K562 treated with DMSO at 1 percent for 4 hours (cell line): ENCODE results near the gene HOMER1. TPM values are rescaled to one million over a fixed set of nuclear protein-coding genes. Genes with fewer than 3 reads are reported as not detected.

ENCODE experiments used
- total RNA-seq: library from RNA; unstranded; fragments of 300-600 nt; gene quantifications from 2 replicates; pipeline ENCODE4 v1.2.3, GENCODE V29; 2022; ENCODE audit not compliant: insufficient read depth

Gene HOMER1, protein sequence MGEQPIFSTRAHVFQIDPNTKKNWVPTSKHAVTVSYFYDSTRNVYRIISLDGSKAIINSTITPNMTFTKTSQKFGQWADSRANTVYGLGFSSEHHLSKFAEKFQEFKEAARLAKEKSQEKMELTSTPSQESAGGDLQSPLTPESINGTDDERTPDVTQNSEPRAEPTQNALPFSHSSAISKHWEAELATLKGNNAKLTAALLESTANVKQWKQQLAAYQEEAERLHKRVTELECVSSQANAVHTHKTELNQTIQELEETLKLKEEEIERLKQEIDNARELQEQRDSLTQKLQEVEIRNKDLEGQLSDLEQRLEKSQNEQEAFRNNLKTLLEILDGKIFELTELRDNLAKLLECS
- 3.2 and 3.3 TPM in 2 replicates for total RNA-seq

DNA sequence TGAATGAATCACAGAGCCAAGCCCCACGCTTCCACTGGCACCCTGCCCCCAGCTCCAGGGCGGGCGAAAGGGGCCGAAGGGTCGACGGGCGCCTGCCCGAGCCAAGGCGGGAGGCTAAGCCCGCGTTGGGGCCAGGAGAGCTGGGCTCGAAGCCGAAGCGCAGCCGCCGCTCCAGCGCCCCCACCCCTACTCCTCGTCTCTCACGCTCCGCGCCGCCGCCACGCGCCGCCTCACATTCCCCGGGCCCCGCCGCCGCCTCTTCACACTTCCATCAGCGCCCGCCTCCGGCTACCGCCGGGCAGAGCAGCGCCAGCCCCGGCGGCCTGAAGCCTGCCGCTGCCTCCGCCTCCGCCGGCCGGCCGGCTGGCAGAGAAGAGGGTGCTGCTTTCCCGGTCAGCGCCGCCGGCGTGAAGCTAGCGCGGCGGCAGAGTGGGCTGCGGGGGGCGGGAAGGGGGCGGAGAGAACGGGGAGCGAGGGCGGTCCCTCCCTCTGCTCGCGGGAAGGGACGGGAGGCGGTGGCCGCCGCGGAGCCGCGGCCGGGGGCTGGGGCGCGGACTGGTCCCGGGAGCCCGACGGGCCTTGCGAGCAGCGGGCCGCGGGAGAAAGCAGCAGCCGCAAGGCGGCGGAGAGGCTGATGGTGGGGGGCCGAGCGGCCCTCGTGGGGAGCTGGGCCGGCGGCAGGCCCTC lies at the start of gene HOMER1:
TSS of gene HOMER1 (minus strand) at position 431 of the 687 bp plus-strand sequence. CDS start 1,360 bp downstream, outside the sequence.

Other genes with a start within 250 kb of the HOMER1 start
- gene TENT2, start 98.3 kb upstream of the HOMER1 start, total RNA-seq, result 22.6 and 25.4 TPM in 2 replicates
- 0.19 and 0.27 TPM in 2 replicates for gene CMYA5, start 175.7 kb upstream of the HOMER1 start, total RNA-seq